ENCODE results near the gene DRAXIN. TPM values are rescaled to one million over a fixed set of nuclear protein-coding genes. Genes with fewer than 3 reads are reported as not detected.

The DRAXIN gene
- polyA plus RNA-seq, 1 donor, result 0.42 TPM

GRCh38 chr1:11774753-11775152, 83.2 kb downstream of the DRAXIN start:
- H3K9me3 ChIP-seq (ENCODE audit: control insufficient read depth, low read depth, low read length), result peaks cover 2% of the 10 kb centered on the region
- WGBS (ENCODE audit: insufficient coverage, low lambda C conversion rate), result no CpG with 5 or more reads among the region's 9 CpGs
- H3K36me3 ChIP-seq (ENCODE audit: control insufficient read depth, insufficient read depth, low read length), result no peaks in the 10 kb centered on the region
- H3K4me3 ChIP-seq (ENCODE audit: low read length), result no peak overlapping the region
- H3K27me3 ChIP-seq (ENCODE audit: control insufficient read depth, insufficient read depth, low read length), result no peaks in the 10 kb centered on the region
- no peak for DNase-seq
- no peak overlapping the region for H3K27ac ChIP-seq (ENCODE audit: low read length)
- peaks cover 3% of the 10 kb centered on the region for H3K4me1 ChIP-seq (ENCODE audit: control insufficient read depth, insufficient read depth, low read length)

Other genes with a start within 250 kb of the DRAXIN start
- gene DISP3, start 212.6 kb upstream of the DRAXIN start, polyA plus RNA-seq, result 0.76 TPM
- gene FBXO2, start 37.3 kb upstream of the DRAXIN start, polyA plus RNA-seq, result 102 TPM
- 33.6 TPM for gene FBXO44, start 36.8 kb upstream of the DRAXIN start, polyA plus RNA-seq
- gene FBXO6, start 27.5 kb upstream of the DRAXIN start, polyA plus RNA-seq, result 18.3 TPM
- 30.0 TPM for gene MAD2L2, start 10.6 kb upstream of the DRAXIN start, polyA plus RNA-seq
- 21.5 TPM for gene AGTRAP, start 44.4 kb downstream of the DRAXIN start, polyA plus RNA-seq
- 0.15 TPM for gene C1orf167, start 70.5 kb downstream of the DRAXIN start, polyA plus RNA-seq
- gene MTHFR, start 114.3 kb downstream of the DRAXIN start, polyA plus RNA-seq, result 17.1 TPM
- gene CLCN6, start 114.5 kb downstream of the DRAXIN start, polyA plus RNA-seq, result 22.4 TPM
- 1.8 TPM for gene NPPA, start 156.1 kb downstream of the DRAXIN start, polyA plus RNA-seq
- not detected for gene NPPB, start 167.2 kb downstream of the DRAXIN start, polyA plus RNA-seq
- 95.0 TPM for gene KIAA2013, start 234.7 kb downstream of the DRAXIN start, polyA plus RNA-seq
- 69.0 TPM for gene PLOD1, start 243.0 kb downstream of the DRAXIN start, polyA plus RNA-seq